Raji (cell line): ENCODE data around the gene RNF157.

Experiments
- POLR2A ChIP-seq: IDR thresholded peaks from 2 replicates; pipeline ENCODE4 v1.6.1; 2011; ENCODE audit warnings: low read depth, low read length, control low read depth; ENCODE audit not compliant: insufficient read depth

Gene RNF157

DNA sequence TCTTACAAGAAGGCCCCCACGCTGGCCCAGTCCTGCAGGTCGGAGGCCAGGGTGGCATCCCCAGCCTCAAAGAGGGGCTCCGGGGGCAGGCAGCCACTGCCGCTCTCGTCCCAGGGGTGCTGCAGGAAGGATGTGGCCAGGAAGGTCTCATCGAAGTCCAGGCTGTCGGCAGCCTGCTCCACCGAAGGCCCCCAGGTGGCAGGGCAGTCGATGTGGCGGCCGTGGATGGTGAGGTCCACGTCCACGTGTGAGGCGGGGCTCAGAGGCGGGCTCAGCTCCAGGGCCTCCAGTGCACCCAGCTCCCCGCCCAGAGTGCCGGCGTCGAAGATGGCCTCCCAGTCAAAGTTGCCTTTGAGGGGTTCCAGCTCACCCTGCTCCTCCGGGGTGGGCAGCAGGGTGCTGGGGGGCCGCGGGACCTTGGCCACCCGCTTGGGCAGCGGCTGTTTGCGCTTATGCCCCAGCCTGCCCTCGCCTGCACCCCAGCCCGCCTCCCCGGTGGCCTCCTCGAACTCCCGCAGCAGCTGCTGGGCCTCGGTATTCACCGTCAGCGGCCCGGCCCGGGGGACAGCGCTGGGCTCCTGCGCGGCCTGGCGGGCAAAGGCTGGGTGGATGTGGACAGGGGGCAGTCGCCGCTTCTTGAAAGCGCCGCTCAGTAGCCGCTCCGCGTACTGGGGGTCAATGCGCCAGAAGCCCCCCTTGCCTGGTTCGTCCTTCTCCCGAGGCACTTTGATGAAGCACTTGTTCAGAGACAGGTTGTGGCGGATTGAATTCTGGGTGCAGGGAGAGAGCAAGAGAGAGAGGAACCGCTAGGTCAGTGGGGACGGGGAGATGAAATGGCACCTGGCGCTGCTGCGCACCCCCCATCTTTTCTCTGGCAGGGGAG, 102.7 kb downstream of the RNF157 start:
- no peak for TF ChIP-seq POLR2A

DNA sequence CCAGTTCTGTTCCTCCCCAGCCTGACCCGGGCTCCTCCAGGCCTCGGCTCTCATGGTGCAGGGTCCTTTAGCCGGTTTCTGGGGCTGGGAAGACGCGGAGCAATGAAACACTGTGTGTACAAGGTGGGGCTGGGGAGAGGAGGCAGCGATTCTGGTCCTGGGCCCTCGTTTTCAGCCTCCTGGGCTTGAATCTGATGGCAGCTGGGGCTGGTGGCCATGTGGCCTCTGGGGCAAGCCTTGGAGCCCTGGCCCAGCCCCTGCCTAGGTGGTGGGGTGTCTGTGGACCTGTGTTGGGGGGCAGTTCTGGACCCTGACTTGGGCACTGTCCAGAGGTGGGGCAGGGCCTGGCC, 103.3 kb downstream of the RNF157 start:
- TF ChIP-seq POLR2A = no peak

DNA sequence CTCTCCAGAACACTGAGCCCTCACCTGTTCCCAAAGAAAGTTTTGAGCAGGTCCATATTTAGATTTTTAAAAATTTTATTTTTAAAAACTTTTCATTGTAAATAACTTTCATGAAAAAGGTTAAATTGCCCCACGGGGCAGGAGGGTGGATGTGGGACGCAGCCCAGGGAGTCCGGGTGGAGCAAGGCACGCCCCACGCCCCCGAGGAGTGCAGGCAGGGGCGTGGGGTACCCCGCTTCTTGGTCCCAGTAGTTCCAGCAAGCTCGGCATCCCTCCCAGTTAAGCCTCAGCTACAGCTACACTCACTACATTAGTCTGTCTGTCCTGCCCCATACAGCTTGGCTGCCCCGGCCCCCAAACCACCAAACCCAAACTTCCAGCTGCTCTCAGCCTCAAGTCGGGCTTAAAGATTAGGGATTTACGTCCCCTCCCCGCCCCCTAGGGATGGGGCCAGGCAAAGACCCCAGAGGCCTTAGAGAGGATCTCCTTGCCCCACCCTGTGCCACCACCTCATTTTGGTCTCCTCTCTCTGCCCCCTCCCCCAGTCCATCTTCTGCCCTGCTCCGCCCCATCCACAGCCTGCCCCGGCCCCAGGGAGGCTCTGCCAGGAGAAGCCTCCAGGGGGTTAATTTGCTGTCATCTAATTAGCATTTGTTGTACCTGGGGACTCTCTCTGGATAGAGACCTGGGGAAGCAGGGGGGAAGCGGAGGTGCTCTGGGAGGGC, 103.9 kb downstream of the RNF157 start:
- TF ChIP-seq POLR2A = no peak

DNA sequence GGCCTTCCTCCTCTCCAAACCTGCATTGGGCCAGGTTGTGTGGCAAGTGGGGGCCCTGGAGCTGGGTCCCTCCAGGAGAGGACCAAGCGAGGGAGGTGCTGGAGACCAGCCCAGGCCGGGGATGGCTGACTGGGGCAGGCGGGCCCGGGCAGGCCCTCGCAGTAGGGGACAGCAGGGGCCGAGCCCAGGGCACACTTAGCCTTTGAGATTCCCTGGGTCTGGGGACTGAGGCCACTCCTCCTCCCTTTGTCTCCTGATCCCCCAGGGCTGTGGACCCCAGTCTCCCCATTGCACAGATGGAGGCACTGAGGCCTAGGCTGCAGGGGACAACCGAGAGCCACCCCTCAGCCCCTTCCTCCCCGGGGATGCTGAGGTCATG, 104.5 kb downstream of the RNF157 start:
- TF ChIP-seq POLR2A = no peak

DNA sequence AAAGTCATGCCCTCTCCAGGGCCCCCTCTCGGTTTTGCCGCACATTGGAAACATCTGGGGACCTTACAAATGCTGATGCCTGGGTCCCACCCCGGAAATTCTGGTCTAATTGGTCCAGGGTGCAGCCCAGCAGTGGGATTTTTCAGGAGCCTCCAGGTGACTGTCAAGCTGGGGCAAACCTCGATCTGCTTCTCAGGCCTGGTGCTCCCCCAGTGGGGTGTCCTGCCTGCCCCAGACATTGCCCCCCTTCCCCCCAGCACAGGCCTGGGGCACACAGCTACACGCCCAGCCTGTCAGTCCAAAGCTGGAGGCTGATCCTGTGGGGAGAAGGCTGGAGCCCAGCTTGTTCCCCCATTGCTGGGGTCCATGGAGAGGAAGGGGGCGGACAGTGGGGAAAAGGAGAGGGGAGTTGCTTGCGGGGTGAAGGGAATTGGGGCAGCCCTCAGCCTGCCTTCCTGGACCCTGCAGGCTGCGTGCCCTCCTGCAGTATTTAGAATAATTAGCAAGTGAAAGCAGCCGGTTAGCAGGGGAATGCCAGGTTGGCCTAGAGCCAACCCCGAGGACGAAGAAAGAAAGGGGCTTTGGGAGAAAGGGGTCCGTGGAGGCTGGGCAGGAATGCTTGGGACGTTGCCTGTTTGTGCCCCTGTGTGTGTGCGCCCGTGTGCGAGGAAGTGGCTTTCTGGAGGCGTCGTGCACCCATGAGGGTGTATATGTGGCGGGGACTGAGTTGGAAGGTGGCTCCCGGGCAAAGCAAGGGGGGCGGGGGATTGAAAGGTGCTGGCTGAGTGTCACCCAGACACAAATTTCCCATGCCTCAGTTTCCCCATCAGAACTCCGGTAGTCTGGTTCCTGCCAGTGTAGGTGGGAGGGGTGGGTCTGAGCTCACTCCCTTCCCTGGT, 105.1 kb downstream of the RNF157 start:
- no peak for TF ChIP-seq POLR2A

DNA sequence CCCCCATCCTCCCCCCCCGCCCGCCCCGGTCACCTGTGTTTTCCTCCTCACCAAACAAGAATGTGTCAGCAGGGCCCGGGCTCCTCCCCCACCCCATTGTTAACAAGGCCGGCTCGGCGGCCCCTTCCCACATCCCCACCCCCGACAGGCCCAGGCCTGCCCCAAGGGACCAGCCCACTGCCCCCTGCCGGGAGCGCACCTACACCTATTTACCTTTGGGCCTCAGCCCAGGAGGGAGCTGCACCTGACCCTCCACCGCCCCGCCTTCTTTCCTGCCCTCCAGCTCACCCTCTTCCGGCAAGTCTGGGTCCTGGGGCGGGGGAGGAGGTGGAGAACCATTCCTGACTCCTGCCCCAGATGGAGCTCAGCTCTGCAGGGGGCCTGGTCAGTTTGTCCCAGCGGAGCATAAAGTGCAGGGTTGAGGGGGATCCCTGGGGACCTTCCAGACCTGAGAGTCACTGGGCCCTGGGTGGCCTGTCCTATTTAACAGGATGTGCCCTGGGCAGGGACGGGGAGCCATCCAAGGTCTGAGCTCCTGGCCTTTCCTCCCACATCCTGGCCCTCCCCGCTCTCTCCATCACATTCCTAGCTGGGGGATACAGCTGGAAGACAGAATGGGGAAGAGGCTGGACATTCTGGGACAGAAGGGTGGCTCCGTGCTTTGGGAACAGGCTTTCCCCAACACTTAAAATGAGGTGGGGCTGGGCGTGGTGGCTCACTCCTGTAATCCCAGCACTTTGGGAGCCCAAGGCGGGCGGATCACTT, 107.5 kb downstream of the RNF157 start:
- TF ChIP-seq POLR2A = no peak

DNA sequence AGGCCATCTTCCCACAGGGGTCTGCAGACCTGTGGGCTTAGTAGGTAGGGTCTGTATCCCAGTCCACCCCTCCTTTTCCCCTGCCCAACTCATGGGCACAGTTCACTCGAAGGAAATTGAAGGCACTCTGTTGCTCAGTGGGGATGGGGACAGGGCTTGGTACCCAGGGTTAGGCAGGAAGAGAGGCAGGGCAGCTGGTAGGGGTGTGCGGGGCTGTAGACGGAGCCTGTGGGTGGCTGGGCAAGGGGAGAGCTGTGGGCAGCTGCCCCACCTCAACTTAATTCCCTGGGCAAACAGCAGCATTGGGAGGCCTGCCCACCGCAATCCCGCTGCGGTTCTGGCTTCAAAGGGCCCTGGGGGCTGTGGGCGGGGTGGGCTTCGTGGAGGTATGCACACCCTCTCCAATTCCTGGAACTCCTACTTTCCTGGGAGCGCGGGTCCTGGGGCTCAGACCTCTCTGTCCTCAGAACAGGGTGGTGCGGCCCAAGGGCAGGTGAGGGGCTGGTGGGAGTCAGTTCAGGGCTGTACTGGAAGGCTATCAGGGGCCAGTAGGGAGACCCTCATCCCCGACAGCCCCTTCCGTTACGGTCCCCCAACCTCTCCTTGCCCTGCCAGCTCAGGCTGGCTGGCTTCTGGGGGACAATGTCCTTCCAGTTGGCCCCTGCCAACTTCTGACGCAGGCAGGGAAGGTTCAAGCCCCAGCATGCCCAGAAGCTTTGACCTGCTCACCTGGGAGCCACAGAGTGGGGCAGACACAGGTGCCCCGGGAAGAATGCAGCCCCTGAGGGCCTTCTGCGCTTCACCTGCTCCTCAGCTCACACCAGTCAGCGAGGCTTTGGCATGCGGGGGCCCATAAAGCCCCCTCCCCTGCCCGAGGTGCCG, 108.4 kb downstream of the RNF157 start:
- TF ChIP-seq POLR2A = no peak

DNA sequence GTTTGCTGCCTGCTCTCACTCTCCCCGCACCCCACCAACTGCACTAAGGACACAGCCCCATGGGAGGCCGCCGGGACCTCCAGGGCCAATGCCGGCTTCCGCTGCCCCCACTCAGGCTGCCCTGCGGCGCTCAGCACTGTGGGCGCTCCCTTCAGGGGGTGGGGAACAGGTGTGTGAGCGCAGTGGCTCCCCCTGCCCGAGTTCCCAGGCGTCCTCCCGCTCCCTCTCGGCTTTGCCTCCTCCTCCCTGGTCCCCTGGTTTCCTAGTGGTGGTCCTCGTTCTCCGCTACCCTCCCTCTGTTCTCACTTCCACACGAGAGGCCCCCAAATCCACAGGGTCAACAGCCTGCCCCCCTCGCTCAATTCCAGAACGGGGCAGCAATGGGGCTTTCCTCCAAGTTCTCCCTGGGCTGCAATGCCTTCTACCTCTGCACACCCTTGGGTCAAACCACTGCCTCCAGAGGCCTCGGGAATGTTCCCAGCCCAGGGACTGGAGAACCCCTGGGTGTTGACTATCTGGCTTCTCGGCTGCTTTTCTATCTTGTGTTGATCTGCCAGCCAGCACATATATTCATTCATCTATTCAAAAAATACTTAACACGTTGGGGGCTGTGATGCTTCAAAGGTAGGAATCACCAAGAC, 109.1 kb downstream of the RNF157 start:
- TF ChIP-seq POLR2A = no peak

DNA sequence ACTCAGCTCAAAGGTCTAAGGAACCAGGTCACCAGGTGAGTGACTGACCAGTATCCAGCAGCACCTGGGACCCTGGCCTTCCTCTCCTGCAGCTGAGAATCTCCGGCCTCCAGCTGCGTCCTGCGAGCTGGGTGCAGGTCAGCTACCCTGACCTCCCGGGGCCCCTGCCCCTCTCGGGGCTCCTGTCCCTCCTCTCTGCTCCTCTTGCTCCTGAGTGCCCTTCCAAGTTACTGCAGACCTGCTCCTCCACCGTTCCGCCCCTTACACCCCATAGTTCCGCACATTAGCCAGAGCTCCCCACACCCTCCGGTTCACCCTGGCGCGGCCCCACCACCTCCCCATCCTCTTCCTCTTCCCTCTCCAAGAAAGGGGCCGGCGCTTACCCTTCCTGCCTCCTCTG, 109.8 kb downstream of the RNF157 start:
- TF ChIP-seq POLR2A = no peak

DNA sequence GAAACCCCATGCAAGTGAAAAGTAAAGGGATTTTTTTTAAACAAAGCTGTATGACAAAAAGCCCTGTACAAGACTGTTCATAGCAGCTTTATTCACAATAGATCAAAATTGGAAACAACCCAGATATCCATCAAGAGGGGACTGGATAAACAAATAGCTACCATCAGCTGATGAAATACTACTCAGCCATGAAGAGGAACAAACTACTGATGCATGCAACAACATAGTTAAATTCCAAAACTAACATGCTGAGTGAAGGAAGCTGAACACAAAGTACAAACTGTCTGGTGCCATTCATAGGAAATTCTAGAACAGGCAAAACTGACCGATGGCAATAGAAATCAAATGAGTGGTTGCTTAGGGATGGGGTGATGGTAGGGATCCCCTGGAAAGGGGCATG, 114.4 kb downstream of the RNF157 start:
- no peak for TF ChIP-seq POLR2A

DNA sequence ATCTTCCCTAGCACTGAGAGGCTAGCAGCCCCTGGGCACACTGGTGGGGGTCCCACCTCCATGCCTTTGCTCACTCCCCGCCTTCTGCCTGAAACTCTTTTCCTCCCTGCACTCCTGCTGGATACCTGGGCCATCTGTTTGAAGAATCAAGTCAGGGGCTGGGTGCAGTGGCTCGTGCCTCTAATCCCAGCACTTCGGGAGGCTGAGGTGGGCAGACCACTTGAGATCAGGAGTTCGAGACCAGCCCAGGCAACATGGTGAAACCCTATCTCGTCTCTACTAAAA, 115.0 kb downstream of the RNF157 start:
- no peak for TF ChIP-seq POLR2A

DNA sequence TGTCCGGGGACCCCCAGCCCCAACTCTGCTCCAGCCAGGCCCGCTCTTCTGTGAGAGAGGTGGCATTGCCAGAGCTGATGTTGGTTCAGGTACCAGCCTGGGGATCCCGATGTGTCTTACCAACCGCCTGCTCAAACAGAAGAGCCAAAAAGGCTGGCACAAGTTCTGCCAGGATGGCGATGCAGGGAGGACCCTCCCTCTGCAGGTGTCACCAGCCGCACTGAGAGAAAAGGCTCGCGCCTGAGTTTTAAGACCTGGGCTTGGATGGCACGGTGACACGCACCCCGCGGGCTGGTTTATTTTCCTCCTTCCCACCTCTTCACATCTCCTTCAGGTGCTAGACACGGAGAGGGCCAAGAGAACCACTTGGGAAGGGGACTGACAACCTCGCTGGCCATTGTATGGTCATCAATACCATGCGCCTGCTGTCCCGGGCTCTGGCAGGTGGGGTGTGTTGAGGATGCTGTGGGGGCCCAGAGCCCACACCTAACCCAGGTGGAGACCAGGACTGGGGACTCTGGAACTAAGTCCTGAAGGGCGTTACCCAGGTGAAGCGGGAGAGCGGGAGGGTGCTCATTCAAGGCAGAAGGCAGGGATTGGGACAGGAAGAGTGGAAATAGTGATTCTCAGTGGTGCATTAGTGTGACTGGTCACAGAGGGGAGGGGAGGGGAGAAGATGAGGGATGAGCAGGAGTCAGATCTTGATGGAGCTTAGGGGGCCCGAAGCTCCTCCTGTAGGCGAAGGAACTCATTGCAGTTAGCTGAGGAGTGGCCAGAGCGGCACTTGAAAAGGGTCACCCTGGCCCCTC, 115.5 kb downstream of the RNF157 start:
- no peak for TF ChIP-seq POLR2A

DNA sequence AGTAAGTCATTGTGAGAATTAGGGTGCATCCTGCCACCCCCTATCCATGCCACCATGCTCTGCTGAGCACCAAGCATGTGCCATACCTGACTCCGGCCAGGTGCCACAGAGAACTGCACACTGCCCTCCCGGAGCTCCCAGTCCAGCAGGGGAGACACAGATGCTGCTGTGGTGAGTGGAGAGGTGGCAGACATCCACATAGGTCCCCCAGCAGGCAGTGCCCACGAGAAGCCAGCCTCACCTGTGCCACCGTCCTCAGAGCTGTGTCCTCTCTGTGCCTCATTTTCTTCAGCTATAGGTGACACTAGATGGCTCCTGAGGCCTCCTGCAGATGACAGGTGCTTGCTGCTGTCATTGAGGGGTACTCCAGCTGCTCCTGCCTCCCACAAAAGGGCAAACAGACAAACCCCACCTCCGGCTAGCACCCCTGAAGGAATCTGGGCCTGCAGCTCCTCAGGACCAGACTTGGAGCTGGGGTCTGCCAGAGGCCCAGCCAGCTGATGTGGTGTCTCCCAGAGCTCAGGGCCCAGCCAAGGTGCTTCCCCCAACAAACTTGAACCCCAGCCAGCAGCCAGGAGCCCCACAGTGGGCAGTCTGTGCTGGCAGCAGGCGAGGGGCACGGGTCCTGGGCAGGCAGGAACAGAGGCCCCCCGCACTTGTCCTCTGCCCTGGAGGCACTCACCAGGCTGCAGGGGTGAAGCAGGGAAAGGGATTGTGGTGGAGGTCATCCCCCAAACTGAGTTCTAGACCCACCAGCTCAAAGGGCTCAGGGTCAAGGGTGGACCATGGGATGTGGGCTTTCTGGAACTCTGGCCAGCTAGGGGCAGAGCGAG, 116.3 kb downstream of the RNF157 start:
- TF ChIP-seq POLR2A = no peak

DNA sequence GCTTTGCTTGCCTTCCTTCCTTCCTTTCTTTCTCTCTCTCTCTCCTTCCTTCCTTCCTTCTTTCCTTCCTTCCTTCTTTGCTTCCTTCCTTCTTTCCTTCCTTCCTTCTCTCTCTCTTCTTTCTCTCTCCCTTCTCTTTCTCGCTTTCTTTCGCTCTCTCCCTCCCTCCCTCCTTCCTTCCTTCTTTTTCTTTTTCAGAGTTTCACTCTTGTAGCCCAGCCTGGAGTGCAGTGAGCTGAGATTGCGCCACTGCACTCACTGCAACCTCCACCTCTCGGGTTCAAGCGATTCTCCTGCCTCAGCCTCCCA, 117.1 kb downstream of the RNF157 start:
- TF ChIP-seq POLR2A = no peak
